A549 (cell line): ENCODE data around the gene ARHGAP19.

Experiments used
- CBX8 ChIP-seq: fragments of 200-600 bp; sonication (generic); IDR thresholded peaks from 2 replicates; pipeline ENCODE4 v1.6.1; 2016
- CHD2 ChIP-seq: fragments of 150-350 bp; IDR thresholded peaks from 2 replicates; pipeline ENCODE4 v1.6.1; 2014; ENCODE audit warnings: low read length; ENCODE audit not compliant: partially characterized antibody
- CTCF ChIP-seq: fragments of >200 bp; sonication (Bioruptor Twin); formaldehyde crosslinking; IDR thresholded peaks from 3 replicates; pipeline ENCODE4 v1.5.1; 2016
- EP300 ChIP-seq, 2 experiments: fragments of >200 bp; sonication (Bioruptor Twin); formaldehyde crosslinking; IDR thresholded peaks; 2 replicates in 1 of 2; 3 replicates in 1 of 2; pipeline ENCODE4 v1.6.1; 2016 to 2017
- FOSB ChIP-seq: fragments of 250-450 bp; sonication (Bioruptor Pico); IDR thresholded peaks from 2 replicates; pipeline ENCODE4 v1.5.0; 2020; ENCODE audit warnings: mild to moderate bottlenecking, moderate library complexity
- FOXS1 ChIP-seq: fragments of 250-450 bp; sonication (Bioruptor Pico); IDR thresholded peaks from 2 replicates; pipeline ENCODE4 v1.5.0; 2020; ENCODE audit warnings: mild to moderate bottlenecking, moderate library complexity
- HDAC2 ChIP-seq: fragments of 200-600 bp; sonication (generic); IDR thresholded peaks from 2 replicates; pipeline ENCODE4 v1.6.1; 2016
- KDM1A ChIP-seq: fragments of 200-600 bp; sonication (generic); IDR thresholded peaks from 2 replicates; pipeline ENCODE4 v1.6.1; 2016; ENCODE audit warnings: low read depth, mild to moderate bottlenecking
- MAFK ChIP-seq: fragments of 450-650 bp; IDR thresholded peaks from 2 replicates; pipeline ENCODE4 v1.6.1; 2014; ENCODE audit not compliant: partially characterized antibody
- NR3C1 ChIP-seq: fragments of >200 bp; sonication (Bioruptor Twin); formaldehyde crosslinking; IDR thresholded peaks from 3 replicates; pipeline ENCODE4 v1.6.1; 2017
- POLR2A ChIP-seq: IDR thresholded peaks from 2 replicates; pipeline ENCODE4 v1.6.1; 2012; ENCODE audit warnings: mild to moderate bottlenecking, low read length
- TF ChIP-seq, protein P1 (sequence below): fragments of 250-450 bp; sonication (Bioruptor Pico); IDR thresholded peaks from 2 replicates; pipeline ENCODE4 v1.5.0; 2021; ENCODE audit warnings: mild to moderate bottlenecking, moderate library complexity, borderline replicate concordance

GRCh38 chr10:97229322-97230015, 63.0 kb downstream of the ARHGAP19 start:
- TF ChIP-seq, protein P1, sequence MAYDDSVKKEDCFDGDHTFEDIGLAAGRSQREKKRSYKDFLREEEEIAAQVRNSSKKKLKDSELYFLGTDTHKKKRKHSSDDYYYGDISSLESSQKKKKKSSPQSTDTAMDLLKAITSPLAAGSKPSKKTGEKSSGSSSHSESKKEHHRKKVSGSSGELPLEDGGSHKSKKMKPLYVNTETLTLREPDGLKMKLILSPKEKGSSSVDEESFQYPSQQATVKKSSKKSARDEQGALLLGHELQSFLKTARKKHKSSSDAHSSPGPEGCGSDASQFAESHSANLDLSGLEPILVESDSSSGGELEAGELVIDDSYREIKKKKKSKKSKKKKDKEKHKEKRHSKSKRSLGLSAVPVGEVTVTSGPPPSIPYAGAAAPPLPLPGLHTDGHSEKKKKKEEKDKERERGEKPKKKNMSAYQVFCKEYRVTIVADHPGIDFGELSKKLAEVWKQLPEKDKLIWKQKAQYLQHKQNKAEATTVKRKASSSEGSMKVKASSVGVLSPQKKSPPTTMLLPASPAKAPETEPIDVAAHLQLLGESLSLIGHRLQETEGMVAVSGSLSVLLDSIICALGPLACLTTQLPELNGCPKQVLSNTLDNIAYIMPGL, result no peak
- no peak for TF ChIP-seq CTCF
- TF ChIP-seq EP300 (IDR thresholded peaks at IDR 0.05), result no peak
- TF ChIP-seq NR3C1, result no peak
- no peak for TF ChIP-seq MAFK
- no peak for TF ChIP-seq POLR2A
- no peak for TF ChIP-seq FOSB (CRISPR knock-in tag)
- TF ChIP-seq HDAC2, result no peak
- no peak for TF ChIP-seq CHD2
- TF ChIP-seq CBX8, result no peak
- TF ChIP-seq FOXS1 (CRISPR knock-in tag), result no peak
- TF ChIP-seq KDM1A, result no peak
